ENCODE results near the gene RAD51C.

RAD51C gene

DNA sequence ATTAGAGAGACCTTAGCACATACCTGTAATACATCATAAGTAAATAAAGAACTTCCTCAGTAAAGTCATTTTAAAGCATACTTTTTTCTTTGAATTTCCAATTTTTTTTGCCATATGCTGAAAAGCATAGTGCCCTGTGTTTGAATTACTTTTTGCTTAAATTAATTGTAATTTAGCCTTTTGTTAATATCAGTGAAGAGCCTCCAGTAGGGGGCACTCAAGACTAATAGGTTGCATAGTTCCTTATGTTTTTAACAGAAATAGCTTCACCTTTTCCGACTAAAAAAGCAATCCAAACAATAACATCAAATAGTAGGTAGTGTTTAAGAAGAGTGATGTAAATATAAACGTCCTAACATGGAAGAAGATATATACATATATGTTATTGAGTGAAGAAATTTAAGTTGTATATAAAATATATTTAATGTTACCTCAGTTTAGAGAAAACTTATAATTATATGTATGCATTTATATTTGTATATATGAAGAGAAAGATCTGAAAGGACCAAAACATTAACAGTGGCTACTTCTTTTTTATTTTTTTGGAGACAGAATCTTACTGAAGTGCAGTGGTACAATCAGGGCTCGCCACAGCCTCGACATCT is 18.6 kb downstream of the RAD51C start:
- TF ChIP-seq, protein P1, sequence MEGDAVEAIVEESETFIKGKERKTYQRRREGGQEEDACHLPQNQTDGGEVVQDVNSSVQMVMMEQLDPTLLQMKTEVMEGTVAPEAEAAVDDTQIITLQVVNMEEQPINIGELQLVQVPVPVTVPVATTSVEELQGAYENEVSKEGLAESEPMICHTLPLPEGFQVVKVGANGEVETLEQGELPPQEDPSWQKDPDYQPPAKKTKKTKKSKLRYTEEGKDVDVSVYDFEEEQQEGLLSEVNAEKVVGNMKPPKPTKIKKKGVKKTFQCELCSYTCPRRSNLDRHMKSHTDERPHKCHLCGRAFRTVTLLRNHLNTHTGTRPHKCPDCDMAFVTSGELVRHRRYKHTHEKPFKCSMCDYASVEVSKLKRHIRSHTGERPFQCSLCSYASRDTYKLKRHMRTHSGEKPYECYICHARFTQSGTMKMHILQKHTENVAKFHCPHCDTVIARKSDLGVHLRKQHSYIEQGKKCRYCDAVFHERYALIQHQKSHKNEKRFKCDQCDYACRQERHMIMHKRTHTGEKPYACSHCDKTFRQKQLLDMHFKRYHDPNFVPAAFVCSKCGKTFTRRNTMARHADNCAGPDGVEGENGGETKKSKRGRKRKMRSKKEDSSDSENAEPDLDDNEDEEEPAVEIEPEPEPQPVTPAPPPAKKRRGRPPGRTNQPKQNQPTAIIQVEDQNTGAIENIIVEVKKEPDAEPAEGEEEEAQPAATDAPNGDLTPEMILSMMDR (IDR thresholded peaks at IDR 0.05; ENCODE audit: insufficient read depth, low read length, missing control alignments), result peak; percentile 41
- no peak for DNase-seq (ENCODE audit: low read depth, low spot score)
- H3K4me3 ChIP-seq (ENCODE audit: low read depth, low read length), result no peak overlapping the region
- CTCF ChIA-PET, result interaction anchor here (0.6 to 9.4 kb wide), 31 partner anchors 8 to 1327 kb away, joined by 3 to 184 read pairs (median 4); partner anchors contain the start of genes PPM1E and RAD51C
- POLR2A ChIA-PET, result no interaction called here

DNA sequence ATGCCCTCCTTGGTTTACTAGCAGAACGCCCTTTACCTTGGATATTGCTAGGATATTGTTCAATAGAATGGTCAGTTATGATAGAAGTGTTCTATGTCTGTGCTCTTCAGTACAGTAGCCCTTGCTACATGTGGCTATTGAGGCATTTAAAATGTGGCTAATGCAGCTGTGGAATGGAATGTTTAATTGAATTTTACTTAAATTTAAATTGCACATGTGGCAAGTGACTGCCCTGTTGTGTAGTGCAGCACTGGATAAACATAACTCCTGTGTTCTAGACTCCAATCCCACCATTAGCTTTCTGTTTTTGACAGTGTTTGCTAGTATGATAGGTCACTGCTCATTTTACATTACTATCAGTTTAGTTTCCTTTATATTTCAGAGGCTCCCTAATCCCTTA is 29.9 kb downstream of the RAD51C start:
- ChIA-PET CTCF (interaction anchor here (0.9 to 2.2 kb wide), 2 partner anchors 10 to 283 kb away, joined by 3 to 8 read pairs; no protein-coding TSS in a partner anchor), POLR2A (interaction anchor here (0.7 kb wide), 1 partner anchor 8 kb away, joined by 3 read pairs; no protein-coding TSS in a partner anchor)
- TF ChIP-seq, protein P1 (IDR thresholded peaks at IDR 0.05; ENCODE audit: insufficient read depth, low read length, missing control alignments), result no peak

DNA sequence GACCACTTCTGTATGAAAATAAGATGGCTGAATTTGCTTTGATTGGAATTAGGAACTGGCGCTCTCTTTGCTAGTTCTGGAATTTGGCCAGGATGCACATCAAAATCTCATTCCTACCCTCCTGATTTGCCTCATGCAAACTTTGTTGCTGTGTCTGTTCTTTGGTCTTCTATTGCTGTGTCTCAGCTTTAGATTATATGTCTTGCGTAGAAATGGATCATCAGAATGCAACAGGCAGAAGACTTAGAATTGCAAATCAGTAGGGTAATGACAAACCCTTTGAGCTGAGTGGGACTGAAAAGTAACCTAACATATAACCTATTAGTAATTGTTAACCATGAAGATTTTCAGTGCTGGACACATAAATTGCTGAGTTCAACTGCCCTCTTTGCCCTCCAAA is 30.3 kb downstream of the RAD51C start:
- POLR2A ChIA-PET, result no interaction called here
- CTCF ChIA-PET, result interaction anchor here (0.9 to 2.2 kb wide), 2 partner anchors 10 to 282 kb away, joined by 3 to 8 read pairs; no protein-coding TSS in a partner anchor
- H3K4me3 ChIP-seq (ENCODE audit: low read depth, low read length), result no peak overlapping the region
- TF ChIP-seq, protein P1 (IDR thresholded peaks at IDR 0.05; ENCODE audit: insufficient read depth, low read length, missing control alignments), result no peak
- DNase-seq (ENCODE audit: low read depth, low spot score), result no peak

More for the DNA sequence above, 29.9 kb downstream of the RAD51C start:
- H3K4me3 ChIP-seq (ENCODE audit: low read depth, low read length), result no peak overlapping the region
- DNase-seq (ENCODE audit: low read depth, low spot score), result no peak

DNA sequence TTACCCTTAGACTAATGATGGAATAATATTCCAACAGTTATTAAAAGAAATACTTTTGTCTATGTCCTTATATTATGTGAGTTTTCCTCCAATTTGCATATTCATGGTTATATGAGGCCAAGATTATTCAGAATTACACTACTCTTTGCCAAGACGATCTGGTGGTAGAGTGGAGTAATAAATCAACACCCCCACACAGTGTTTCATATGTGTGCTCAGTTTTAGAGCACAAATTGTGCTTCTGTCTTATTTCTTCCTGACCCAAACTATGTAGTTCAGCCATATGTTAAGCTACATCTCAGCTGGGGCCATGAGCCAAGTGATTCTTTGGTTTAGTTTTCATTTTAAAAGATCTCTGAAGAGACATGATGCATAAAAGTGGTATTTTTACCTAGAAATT is 36.4 kb downstream of the RAD51C start:
- ChIA-PET POLR2A (interaction anchor here (0.6 kb wide), 1 partner anchor 209 kb away, joined by 4 read pairs; no protein-coding TSS in a partner anchor), CTCF (no interaction called here)
- no peak for DNase-seq (ENCODE audit: low read depth, low spot score)
- no peak overlapping the region for H3K4me3 ChIP-seq (ENCODE audit: low read depth, low read length)
- TF ChIP-seq, protein P1 (IDR thresholded peaks at IDR 0.05; ENCODE audit: insufficient read depth, low read length, missing control alignments), result no peak

DNA sequence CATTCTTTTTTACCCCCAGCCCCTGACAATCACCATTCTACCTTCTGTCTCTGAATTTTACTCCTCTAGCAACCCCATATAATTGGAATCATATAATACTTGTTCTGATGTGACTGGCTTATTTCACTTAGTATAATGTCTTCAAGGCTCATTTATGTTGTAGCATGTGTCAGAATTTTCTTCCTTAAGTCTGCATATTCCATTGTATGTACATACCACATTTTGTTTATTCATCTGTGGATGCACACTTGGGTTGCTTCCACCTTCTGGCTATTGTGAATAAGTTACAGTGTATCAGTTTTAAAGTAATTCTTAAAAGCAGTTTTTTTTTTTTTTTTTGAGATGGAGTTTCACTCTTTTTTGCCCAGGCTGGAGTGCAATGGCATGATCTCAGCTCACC is 38.5 kb downstream of the RAD51C start:
- CTCF ChIA-PET, result interaction anchor here (1.0 kb wide), 1 partner anchor 20 kb away, joined by 3 read pairs; no protein-coding TSS in a partner anchor
- no peak for DNase-seq (ENCODE audit: low read depth, low spot score)
- POLR2A ChIA-PET, result no interaction called here
- TF ChIP-seq, protein P1 (IDR thresholded peaks at IDR 0.05; ENCODE audit: insufficient read depth, low read length, missing control alignments), result no peak
- no peak overlapping the region for H3K4me3 ChIP-seq (ENCODE audit: low read depth, low read length)

DNA sequence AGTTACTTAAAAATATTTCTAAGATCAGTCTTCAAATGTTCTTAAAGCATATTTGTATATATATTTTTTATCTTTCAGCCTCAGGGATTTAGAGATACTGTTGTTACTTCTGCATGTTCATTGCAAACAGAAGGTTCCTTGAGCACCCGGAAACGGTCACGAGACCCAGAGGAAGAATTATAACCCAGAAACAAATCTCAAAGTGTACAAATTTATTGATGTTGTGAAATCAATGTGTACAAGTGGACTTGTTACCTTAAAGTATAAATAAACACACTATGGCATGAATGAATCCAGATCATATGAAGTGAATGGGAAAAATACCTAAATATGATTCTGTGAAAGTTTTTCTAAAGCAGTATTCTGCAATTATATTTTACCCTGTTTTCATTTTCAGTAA is 41.6 kb downstream of the RAD51C start:
- no peak for DNase-seq (ENCODE audit: low read depth, low spot score)
- CTCF ChIA-PET, result interaction anchor here (1.3 kb wide), 1 partner anchor 23 kb away, joined by 7 read pairs; no protein-coding TSS in a partner anchor
- TF ChIP-seq, protein P1 (IDR thresholded peaks at IDR 0.05; ENCODE audit: insufficient read depth, low read length, missing control alignments), result no peak
- no peak overlapping the region for H3K4me3 ChIP-seq (ENCODE audit: low read depth, low read length)
- POLR2A ChIA-PET, result no interaction called here

Measured in AG04449 (cell line).